HG03064 (cell line): ENCODE results near the gene TYMS.
"Not testable (repeated sequence)": the region's sequence is repeated elsewhere in the genome, so short reads cannot be mapped to it uniquely, and the experiment has no call there.

Experiments
- ATAC-seq: cut with Tn5 transposase; IDR thresholded peaks from one replicate; pipeline ENCODE4 v1.9.1; 2021; ENCODE audit warnings: low read depth; ENCODE audit not compliant: unreplicated experiment

TYMS gene

GRCh38 chr18:676736-677135 lies 19.3 kb downstream of the TYMS start:
- ATAC-seq, result no peak

- ATAC-seq, result no peak
Measured at GRCh38 chr18:677145-677544, 19.7 kb downstream of the TYMS start.

- no peak for ATAC-seq
Measured at GRCh38 chr18:677951-678381, 20.5 kb downstream of the TYMS start.

GRCh38 chr18:678482-679182 lies 21.2 kb downstream of the TYMS start:
- ATAC-seq, result no peak

- ATAC-seq, result no peak
Measured at GRCh38 chr18:679516-679915, 22.1 kb downstream of the TYMS start.

GRCh38 chr18:680392-680791 lies 22.9 kb downstream of the TYMS start:
- ATAC-seq, result no peak

GRCh38 chr18:681985-682384 lies 24.5 kb downstream of the TYMS start:
- ATAC-seq, result no peak

GRCh38 chr18:682416-682815 lies 25.0 kb downstream of the TYMS start:
- ATAC-seq, result not testable (repeated sequence)

- ATAC-seq, result no peak
Measured at GRCh38 chr18:682833-683232, 25.4 kb downstream of the TYMS start.

- no peak for ATAC-seq
Measured at GRCh38 chr18:683531-683930, 26.1 kb downstream of the TYMS start.

GRCh38 chr18:685438-685837 lies 28.0 kb downstream of the TYMS start:
- ATAC-seq, result no peak

GRCh38 chr18:686339-687111 lies 29.1 kb downstream of the TYMS start:
- ATAC-seq, result no peak

GRCh38 chr18:688323-688722 lies 30.9 kb downstream of the TYMS start:
- no peak for ATAC-seq

- ATAC-seq, result no peak
Measured at GRCh38 chr18:692824-693223, 35.4 kb downstream of the TYMS start.

- ATAC-seq, result no peak
Measured at GRCh38 chr18:693466-694187, 36.2 kb downstream of the TYMS start.

GRCh38 chr18:697012-697411 lies 39.6 kb downstream of the TYMS start:
- no peak for ATAC-seq

GRCh38 chr18:697800-698199 lies 40.3 kb downstream of the TYMS start:
- no peak for ATAC-seq

GRCh38 chr18:703213-703967 lies 45.9 kb downstream of the TYMS start:
- no peak for ATAC-seq

GRCh38 chr18:706405-706804 lies 49.0 kb downstream of the TYMS start:
- no peak for ATAC-seq

- no peak for ATAC-seq
Measured at GRCh38 chr18:708096-708495, 50.6 kb downstream of the TYMS start.

- ATAC-seq, result no peak
Measured at GRCh38 chr18:709771-710170, 52.3 kb downstream of the TYMS start.
